GM18861 (cell line): ENCODE results near the gene SULT1E1.

Source experiments
- ATAC-seq: cut with Tn5 transposase; IDR thresholded peaks from one replicate; pipeline ENCODE4 v1.9.1; 2021; ENCODE audit not compliant: unreplicated experiment

SULT1E1 gene

GRCh38 chr4:69860052-69860451 is at the start of gene SULT1E1:
SULT1E1 (minus strand) TSS chr4:69860145; CDS start chr4:69857644, 2,501 bp downstream.
- ATAC-seq: no peak

DNA sequence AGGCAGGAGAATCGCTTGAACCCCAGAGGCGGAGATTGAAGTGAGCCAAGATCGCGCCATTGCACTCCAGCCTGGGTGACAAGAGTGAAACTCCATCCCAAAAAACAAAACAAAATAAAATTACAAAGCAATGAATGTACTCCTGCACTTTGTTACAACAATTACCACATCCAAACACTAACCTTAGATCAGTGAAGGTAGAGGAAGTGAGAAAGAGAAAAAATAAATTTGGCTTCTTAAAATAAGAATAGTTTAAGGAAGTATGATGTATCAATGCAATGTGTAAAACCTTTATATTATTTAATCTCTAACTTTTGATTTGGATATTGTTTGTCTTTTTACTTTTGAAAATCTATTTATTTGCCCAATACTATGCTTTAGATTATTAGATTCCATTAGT is 49.2 kb upstream of the SULT1E1 start:
- no peak for ATAC-seq

DNA sequence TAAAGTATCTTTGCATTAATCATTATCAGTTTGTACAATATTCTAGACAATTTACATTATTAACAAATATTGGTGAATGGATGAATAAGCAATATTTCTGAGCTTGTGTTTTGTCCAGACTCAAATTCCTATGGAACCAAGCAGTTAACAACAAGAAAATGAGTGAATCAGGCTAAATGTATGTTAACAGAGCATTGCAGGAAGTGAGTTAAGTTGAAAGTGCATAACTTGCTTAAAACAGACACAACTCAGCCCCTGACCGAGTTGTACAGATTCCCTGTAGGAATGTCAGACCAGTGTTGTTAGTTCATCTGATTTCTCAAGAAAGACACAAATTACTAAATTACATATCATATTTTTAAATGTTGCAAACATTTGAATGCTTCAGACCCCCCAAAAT is 47.2 kb upstream of the SULT1E1 start:
- no peak for ATAC-seq

DNA sequence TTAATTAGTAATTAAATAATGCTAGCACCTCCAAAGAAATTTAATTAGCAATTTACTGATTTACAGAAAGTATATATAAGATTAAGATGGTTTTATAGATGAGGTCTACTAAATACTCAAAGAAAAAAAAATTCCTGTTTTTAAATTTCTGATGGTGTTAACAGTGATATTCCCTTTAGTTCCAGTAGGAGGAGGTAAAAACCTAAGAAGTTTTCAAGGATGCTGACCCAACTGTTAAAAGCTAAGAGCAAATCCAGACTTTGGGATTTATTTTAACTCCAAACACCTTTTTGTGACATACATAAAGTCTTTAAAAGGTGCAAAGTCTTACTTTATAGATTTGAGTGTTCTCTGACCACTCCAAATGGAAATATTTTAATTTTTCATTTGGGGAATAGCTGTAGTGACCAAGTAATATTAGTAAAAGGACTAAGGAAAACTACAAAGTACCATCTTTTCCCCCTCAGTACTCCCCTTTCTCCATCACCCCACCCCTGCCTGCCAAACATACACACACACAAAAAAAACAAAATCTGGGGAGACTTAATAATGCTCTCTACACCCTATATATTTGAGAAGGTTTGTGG is 36.7 kb upstream of the SULT1E1 start:
- ATAC-seq: no peak

DNA sequence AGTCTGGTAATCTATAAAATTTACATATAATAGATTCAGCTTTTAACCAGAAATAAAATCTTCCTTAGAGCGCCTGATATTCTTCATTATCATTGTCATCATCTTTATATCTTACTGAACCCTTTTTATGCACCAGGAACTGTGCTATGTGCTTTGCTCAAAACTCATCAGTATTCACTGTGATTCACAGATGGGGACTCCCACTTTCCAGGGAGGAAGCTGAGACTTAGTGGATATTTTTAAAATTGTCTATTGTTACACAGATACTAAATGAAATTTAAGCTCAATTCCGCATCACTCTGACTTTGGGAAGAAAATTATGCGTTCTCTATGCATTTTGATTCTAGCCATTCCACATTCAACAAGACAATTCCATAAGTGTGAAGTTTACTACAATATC is 34.8 kb upstream of the SULT1E1 start:
- ATAC-seq: no peak

- no peak for ATAC-seq
Measured at GRCh38 chr4:69894186-69894585, 34.2 kb upstream of the SULT1E1 start.

DNA sequence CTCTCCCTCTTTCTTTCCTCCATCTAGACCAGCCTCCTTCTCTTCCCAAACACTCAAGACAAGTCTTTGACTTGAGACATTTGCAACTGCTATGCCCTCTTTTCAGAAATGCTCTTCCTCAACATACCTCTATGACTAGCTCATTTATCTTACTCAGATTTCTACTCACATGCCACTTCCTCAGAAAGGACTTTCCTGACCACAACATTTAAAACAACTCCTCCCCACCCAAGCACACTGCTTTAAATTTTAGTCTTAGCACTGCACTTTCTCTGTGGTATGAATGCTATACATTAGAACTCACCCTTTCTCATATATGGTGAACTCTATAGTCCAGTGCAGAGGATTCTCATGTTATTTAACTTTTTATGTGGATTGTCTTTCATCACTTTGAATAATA is 28.4 kb upstream of the SULT1E1 start:
- no peak for ATAC-seq

DNA sequence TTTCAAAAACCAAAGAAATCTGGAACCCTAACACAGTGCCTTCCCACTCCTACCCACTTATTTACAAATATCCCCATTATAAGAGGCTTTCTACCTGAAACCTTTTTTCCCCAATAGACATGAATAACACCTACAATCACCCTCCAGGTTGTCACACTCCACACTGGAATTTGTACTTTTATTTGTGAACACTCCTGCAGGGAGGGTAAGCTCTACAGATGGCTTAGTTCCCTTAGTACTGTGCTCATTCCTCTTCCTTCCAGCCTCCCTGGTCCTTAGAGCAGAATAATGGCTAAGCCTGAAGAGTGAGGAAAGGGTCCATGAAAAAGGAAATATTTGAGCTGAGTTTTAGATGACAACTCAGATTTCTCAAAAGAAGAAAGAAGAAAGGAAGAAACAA is 22.2 kb upstream of the SULT1E1 start:
- ATAC-seq: no peak

DNA sequence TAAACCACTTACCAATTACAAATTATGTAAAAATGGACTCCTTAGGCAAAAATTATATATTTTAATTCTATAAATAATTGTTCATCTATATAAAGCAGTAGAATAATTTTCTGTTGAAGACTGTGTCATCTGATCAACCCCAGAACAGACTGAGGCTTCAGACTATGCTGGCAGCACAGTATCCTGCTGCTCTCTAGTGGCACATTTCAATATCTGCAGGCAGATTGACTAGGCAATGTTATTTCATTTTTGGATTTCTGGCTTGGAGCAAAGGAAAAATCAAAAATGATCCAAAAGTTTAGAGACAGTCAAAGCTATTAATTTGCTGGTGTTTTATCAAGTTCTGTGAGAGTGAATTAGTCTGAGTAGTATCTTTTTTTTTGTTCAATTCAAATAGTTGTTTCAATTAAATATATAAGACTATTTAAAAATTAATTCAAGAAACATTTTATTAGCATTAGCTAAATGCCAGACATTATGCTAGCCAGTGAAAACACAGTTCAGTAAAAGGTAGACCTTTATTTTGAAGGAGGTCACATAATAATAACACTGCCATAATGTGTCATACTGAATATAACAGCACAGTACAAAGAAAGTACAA is 21.3 kb upstream of the SULT1E1 start:
- peak; percentile 87 for ATAC-seq

- ATAC-seq: no peak
Measured at GRCh38 chr4:69878250-69878649, 18.3 kb upstream of the SULT1E1 start.

GRCh38 chr4:69877453-69877852 is 17.5 kb upstream of the SULT1E1 start:
- no peak for ATAC-seq

- ATAC-seq: no peak
Measured at GRCh38 chr4:69876071-69876470, 16.1 kb upstream of the SULT1E1 start.

DNA sequence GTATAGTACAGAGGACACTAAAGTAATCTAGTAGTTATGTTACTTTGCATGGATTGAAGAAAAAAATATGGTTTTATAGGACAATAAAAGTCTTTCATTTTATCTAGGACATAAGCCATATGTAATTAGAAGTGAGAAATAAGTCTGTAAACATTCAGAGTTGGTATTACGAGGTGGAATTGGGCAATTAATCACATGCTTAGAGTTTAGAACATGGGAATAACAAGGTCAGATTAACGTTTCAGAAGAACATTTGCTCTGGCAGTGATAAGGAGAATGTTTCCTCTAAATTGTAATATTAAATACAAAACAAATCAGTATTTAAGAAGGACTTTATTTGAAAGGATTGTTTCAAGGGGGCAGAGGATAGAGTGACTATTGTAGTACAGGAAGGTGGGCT is 15.6 kb upstream of the SULT1E1 start:
- no peak for ATAC-seq

DNA sequence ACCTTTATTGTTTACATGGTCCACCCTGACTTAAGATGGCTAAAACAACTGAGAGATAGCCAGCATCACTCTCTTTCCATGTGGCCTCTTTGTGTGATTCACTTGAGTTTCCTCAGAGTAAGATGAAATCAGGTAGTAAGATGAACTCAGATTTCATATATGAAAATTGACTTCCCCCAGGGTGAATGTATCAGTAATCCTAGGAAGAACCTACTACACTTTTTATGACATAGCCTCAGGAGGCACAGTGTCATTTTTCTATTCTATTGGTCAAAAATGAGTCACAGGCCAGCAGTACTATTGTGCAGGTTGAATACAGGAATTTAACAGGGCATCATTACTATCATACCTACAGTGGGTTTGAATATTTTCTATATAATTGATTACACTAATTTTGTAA is 14.6 kb upstream of the SULT1E1 start:
- no peak for ATAC-seq

DNA sequence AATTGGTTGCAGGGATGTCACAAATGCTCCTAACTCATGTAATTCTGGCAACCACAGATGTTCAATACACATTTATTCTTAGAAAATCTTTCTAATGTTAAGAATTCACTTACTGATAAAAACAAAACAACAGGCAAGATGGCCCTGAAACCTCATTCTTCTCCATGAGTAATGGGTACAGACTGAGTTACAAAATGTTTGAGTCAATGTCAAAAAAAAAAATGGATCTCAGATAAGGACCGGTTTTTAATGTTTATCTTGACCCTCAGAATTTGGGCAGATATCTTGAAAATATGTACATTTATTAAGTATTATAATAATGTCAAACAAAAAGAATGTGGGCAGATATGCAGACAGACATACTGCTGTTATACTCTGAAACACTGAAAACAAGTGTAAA is 1.8 kb upstream of the SULT1E1 start:
- ATAC-seq: no peak

- ATAC-seq: no peak
Measured at GRCh38 chr4:69860521-69861298, 765 bp upstream of the SULT1E1 start.

DNA sequence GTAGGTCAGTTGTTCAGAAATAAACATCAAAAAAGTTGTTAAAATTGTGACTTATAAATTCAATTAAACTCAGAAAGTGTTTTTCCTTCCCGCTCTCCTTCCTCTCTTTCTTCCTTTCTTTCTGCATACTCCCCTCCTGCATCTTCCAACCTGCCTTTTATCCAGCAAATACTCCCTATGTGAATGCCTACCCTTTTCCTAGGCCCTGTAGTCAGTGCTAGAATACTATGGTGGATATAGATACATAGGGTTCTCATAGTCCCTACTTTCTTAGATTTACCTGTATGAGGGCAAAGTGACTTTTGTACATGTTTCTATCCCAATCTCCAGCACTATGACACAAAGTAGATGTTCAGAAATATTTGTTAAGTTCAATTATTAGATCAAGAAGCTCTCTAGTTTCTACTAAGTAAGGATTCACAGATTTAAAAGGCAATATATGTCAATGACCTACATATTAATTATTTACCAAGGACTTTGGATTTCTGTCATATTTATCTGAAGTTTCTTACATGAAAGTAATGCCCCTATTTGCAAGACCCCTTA is 732 bp downstream of the SULT1E1 start:
- no peak for ATAC-seq

DNA sequence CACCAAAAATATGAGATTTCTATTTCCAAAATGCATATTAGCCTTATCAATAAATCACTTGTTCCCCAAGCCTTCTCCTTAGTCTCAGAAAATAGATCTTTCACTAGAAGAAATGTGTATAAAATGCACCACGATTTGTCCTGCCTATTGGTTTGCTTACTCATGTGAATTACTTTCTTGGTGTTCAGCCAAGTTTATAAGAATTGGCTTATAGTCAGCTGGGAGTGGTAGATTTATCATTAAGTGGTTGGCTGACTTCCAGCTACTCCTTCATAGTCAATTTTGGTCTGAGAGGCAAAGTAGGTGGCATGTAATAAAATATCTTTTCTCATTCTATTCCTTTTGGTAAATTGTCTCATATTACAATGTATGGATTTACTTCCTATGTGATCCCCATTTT is 1.3 kb downstream of the SULT1E1 start:
- ATAC-seq: no peak

GRCh38 chr4:69855822-69856221 is 4.1 kb downstream of the SULT1E1 start:
- no peak for ATAC-seq

DNA sequence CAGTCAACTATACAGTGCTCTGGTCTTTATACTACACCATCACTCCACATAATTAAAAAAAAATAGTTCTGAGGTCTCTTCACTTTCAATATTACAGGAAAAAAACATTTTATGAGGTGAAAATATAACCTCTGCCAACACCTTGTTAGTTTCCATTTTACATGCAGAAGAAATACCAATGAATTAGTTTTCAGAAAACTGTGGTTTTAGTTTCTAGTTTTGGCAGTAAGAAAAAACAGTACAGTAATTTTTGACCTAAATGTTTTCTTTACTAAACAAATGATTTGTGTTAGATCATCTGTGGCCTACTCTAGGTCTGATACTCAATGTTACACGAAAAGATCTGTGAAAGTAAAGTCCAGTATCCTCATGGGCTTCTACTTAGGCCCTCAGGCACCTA is 10.0 kb downstream of the SULT1E1 start:
- peak; percentile 89 for ATAC-seq

DNA sequence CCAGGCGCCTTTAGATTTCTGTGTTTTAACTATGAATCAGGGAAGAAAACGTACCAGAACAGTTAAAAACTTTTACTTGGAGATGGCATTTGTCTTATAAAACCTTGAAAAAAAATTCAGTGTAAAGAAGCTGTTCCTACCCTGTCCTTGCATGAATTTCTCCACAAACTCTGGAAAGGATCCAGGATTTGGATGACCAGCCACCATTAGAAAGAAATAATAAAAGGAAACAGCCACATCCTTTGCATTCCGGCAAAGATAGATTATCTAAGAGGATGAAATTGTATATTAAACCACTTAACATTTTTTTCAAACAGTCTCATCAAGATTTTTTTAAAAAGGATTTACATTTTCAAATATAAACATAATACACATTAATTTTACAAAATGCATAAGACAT is 10.6 kb downstream of the SULT1E1 start:
- no peak for ATAC-seq

DNA sequence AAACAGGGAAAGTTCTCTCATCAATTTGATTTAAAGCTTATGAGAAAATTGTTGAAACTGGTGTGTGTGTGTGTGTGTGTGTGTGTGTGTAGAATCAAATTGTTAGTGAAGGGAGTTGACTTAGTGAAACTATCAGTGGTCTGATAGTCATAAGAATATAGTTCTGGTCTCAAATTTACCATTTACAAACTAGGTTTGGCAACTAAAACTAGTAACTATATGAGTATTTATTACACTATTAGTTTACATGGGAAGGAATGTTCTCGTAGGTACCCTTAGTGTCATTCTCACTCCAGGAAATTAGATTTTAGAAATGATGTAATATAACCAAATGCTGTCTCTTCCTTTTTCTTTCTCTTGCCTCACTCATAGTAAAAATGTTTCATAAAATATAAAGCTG is 11.9 kb downstream of the SULT1E1 start:
- ATAC-seq: no peak
